Measurements from ENCODE around the gene OR2W1. TPM values are rescaled to one million over a fixed set of nuclear protein-coding genes. Genes with fewer than 3 reads are reported as not detected.
A peak's percentile ranks its signal among the peaks of the same experiment; 100 is the strongest.

The OR2W1 gene, protein sequence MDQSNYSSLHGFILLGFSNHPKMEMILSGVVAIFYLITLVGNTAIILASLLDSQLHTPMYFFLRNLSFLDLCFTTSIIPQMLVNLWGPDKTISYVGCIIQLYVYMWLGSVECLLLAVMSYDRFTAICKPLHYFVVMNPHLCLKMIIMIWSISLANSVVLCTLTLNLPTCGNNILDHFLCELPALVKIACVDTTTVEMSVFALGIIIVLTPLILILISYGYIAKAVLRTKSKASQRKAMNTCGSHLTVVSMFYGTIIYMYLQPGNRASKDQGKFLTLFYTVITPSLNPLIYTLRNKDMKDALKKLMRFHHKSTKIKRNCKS
- not detected for total RNA-seq

DNA sequence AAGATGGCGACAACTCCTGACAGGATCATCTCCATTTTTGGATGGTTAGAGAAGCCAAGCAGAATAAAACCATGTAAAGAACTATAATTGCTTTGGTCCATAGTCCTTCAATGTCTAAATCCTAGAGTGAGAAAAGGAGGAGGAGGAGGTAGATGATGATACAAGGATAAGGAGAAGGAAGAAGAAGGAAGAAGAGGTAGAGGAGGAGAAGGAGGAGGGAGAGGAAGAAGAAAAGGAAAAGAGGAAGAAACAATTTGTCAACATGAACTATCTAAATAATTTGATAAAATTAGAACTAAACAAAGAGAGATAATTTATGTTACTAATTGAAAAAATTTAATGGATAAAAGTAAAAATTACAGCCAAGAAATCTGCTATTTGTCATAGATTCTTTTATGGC, at the start of gene OR2W1:
Gene OR2W1 (minus strand): TSS at position 101 of the 400 bp plus-strand sequence. CDS start 0 bp downstream, at position 101.
- peaks cover 33 to 53% of the 10 kb centered on the region in 2 donors for H3K27me3 Mint-ChIP-seq
- no peaks in the 10 kb centered on the region for H3K9me3 Mint-ChIP-seq
- no peak within 1 kb of the TSS for H3K27ac Mint-ChIP-seq
- no peak for ATAC-seq
- no peaks in the 10 kb centered on the region for H3K36me3 Mint-ChIP-seq
- H3K4me3 Mint-ChIP-seq, result no peak within 1 kb of the TSS
- no peak for DNase-seq (ENCODE audit: low spot score)
- H3K4me1 Mint-ChIP-seq (ENCODE audit: low read depth in 2 of 2), result no peaks in the 10 kb centered on the region

DNA sequence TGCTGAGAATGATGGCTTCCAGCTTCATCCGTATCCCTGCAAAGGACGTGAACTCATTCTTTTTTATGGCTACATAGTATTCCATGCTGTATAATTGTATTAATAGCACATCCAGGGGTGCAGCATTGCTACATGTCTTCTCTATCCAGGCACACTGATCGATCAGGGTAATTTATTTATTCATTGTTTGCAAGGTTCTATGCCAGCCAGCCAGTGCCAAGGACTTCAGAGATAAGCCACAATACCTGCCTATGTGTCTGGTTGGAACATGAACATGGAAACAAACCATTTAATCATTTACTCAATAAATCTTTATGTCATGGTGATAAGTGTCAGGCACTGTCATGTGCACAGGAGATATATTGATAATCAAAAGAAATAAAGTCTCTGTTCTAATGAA, 48.0 kb upstream of the OR2W1 start:
- no peak for ATAC-seq
- no peaks in the 10 kb centered on the region for H3K36me3 Mint-ChIP-seq
- H3K27me3 Mint-ChIP-seq, result peaks cover 18 to 42% of the 10 kb centered on the region in 2 donors
- no peak overlapping the region for H3K4me3 Mint-ChIP-seq
- H3K4me1 Mint-ChIP-seq (ENCODE audit: low read depth in 2 of 2), result no peaks in the 10 kb centered on the region
- H3K27ac Mint-ChIP-seq, result no peak overlapping the region
- H3K9me3 Mint-ChIP-seq, result no peaks in the 10 kb centered on the region
- DNase-seq (ENCODE audit: low spot score), result no peak

DNA sequence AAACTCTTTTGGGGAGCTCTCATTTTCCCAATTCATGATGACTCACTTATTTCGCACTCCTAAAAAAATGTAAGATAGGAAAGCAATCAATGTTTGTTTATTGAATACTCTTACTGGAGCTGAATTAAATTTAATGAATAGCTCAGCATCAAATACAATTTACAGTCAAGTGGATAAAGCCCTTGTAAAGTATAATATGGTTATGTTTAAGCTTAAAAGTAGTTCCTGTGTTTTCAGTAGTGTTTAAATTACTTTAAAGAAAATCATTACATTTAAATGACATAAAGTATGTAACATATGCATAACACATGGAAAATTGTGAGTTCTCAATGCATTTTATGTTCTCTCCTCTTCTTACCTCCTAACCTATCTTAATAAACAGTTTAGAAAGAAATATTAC, 42.2 kb upstream of the OR2W1 start, which contains the start of gene OR2B3:
Gene OR2B3 (minus strand): TSS at position 101 of the 400 bp plus-strand sequence. CDS start 65 bp downstream, at position 36.
- Mint-ChIP-seq H3K4me3 (no peak within 1 kb of the TSS), H3K27ac (no peak within 1 kb of the TSS), H3K27me3 (peaks cover 18 to 36% of the 10 kb centered on the region in 2 donors), H3K4me1 (ENCODE audit: low read depth in 2 of 2) (no peaks in the 10 kb centered on the region), H3K36me3 (no peaks in the 10 kb centered on the region), H3K9me3 (no peaks in the 10 kb centered on the region)
- DNase-seq (ENCODE audit: low spot score), result no peak
- no peak for ATAC-seq

DNA sequence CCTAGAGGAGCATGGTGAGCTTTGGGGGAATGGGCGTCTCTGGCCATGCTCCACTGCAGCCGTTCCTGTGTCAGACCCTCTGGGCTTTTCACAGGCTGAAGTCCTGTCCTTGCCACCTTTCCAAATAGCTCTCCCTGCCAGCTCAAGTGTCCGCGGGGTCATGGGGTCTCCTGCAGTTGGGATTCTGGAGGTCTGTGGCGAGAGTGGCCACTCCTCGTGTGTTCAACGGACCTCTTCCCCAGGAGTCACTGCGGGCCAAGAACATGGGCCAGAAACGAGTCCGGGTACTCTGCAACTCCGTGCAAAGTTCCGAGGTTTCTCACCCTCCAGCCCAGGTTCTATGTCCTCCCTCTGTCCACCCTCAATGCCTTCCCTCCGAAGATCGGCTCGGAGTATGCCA, 37.5 kb upstream of the OR2W1 start:
- H3K4me3 Mint-ChIP-seq, result no peak overlapping the region
- H3K9me3 Mint-ChIP-seq, result no peaks in the 10 kb centered on the region
- ATAC-seq (no peak), DNase-seq (ENCODE audit: low spot score) (no peak)
- H3K36me3 Mint-ChIP-seq, result no peaks in the 10 kb centered on the region
- H3K27me3 Mint-ChIP-seq, result peaks cover 19 to 21% of the 10 kb centered on the region in 2 donors
- no peak overlapping the region for H3K27ac Mint-ChIP-seq
- H3K4me1 Mint-ChIP-seq (ENCODE audit: low read depth in 2 of 2), result no peaks in the 10 kb centered on the region

DNA sequence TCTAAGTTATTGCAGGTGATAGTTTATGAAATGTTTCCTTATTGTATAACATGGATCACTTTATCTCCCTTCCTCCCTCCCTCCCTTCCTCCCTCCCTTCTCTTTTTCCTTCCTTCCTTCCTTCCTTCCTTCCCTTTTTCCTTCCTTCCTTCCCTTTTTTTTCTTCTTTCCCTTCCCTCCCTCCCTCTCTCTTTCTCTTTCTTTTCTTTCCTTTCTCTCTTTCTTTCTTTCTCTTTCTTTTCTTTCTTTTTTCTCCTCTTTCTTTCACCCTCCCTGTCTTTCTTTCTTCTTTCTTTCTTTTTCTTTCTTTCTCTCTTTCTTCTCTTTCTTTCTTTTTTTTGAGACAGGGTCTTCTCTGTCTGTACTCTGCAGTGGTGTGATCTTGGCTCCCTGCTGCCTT, 36.3 kb upstream of the OR2W1 start:
- Mint-ChIP-seq H3K36me3 (no peaks in the 10 kb centered on the region), H3K4me3 (no peak overlapping the region), H3K27ac (no peak overlapping the region), H3K27me3 (peaks cover 13 to 16% of the 10 kb centered on the region in 2 donors), H3K9me3 (no peaks in the 10 kb centered on the region), H3K4me1 (ENCODE audit: low read depth in 2 of 2) (no peaks in the 10 kb centered on the region)
- ATAC-seq (no peak), DNase-seq (ENCODE audit: low spot score) (no peak)

DNA sequence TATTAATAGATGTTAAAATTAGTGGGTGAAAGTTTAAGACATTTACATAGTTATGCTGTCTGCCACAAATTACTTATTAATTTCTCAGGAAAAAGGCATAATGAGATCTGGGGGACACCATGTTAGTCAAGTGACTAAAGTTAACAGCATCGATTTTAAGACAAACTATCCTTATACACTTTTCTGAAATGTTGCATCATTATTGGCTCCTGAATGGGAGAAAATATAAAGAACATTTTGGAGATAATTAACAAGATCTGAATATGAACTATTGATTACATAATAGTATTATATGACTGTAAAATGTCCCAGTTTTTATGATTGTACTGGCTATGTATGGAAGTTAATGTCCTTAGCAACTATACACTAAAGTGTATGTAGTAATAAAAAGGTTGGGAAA, 34.2 kb upstream of the OR2W1 start:
- Mint-ChIP-seq H3K27ac (no peak overlapping the region), H3K36me3 (no peaks in the 10 kb centered on the region), H3K4me3 (no peak overlapping the region), H3K4me1 (ENCODE audit: low read depth in 2 of 2) (no peaks in the 10 kb centered on the region), H3K27me3 (peaks cover 11 to 17% of the 10 kb centered on the region in 2 donors), H3K9me3 (no peaks in the 10 kb centered on the region)
- ATAC-seq (no peak), DNase-seq (ENCODE audit: low spot score) (no peak)

DNA sequence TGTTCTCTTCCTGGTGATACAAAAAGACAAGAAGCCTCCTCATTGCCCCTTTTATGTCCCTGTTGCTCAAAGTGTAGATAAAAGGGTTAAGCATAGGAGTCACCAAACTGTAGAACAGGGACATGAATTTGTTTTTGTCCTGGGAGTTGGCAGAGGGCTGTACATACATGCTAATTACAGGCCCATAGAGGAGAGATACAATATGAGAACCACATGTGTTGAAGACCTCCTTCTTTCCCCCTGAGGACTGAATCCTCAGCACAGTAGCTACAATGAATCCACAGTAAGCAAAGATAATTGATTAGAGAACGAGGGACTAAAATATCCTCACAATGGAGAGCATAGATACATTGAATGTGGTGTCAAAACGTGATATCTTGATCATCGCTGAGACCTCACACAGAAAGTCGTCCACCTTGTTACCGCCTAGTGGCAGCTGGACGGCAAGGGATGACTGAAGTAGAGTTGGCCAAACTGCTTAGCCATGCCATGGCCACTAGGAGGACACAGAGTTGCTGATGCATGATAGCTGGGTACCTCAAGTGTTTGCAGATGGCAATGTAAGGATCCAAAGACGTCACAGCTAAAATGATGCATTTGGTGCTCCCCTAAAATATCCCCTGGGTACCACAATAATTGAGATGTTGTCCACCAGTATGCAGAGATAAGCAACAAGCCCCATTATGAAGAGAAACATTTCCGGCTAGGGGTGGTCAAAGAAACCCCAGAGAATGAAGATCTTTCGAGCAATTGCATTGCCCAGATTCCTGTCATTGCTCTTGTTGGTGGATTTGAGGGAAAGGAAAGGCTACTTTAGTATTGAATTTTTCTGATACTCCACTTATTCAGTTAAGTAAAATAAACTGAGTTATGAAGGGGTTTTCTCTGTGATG, 27.1 kb upstream of the OR2W1 start:
- Mint-ChIP-seq H3K4me1 (ENCODE audit: low read depth in 2 of 2) (no peaks in the 10 kb centered on the region), H3K36me3 (peaks cover 5% of the 10 kb centered on the region), H3K27me3 (peaks cover 24 to 58% of the 10 kb centered on the region in 2 donors), H3K9me3 (no peaks in the 10 kb centered on the region), H3K4me3 (no peak overlapping the region), H3K27ac (no peak overlapping the region)
- ATAC-seq (no peak), DNase-seq (ENCODE audit: low spot score) (no peak)

DNA sequence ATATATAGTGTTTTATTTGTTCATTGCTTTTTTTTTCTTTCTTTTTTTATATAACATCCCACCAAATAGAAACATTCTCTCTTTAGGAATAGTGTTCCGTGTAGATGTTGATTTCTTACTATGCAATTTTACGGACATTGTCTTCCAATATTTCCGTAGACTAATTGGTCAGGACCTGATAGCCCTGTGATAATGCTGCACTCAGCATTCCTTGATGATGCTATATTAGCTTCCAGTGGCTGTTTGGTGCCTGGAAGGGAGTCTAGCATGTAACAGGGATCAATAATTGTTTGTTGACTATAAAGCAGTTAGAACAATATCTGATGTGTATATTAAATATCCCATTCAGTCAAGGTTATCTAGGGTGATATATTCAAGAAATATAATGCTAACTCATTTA, 6.7 kb upstream of the OR2W1 start:
- Mint-ChIP-seq H3K4me3 (no peak overlapping the region), H3K36me3 (no peaks in the 10 kb centered on the region), H3K27ac (no peak overlapping the region), H3K4me1 (ENCODE audit: low read depth in 2 of 2) (no peaks in the 10 kb centered on the region), H3K27me3 (peaks cover 36 to 59% of the 10 kb centered on the region in 2 donors), H3K9me3 (no peaks in the 10 kb centered on the region)
- no peak for ATAC-seq
- DNase-seq (ENCODE audit: low spot score), result no peak

DNA sequence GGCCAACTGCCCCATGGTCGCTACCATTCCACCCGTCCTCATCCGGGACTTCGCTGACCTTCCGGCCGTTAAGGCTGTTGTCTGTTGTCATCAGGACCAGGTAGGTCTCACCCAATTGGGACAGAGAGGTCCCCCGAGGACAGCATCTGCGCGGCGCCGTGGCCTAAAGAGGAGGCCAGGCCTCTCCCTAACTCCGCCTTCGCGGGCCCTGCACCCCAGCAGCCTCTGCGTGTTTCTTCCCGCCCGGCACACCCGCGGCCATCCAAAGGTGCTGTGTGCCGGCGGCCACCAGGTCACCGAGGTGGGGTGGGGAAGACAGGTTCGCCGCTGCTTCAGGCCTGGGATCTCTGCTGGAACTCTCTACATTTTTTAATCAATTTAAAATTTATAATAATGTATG, 9.0 kb downstream of the OR2W1 start:
- no peaks in the 10 kb centered on the region for H3K4me1 Mint-ChIP-seq (ENCODE audit: low read depth in 2 of 2)
- peaks cover 24 to 40% of the 10 kb centered on the region in 2 donors for H3K27me3 Mint-ChIP-seq
- no peaks in the 10 kb centered on the region for H3K36me3 Mint-ChIP-seq
- no peaks in the 10 kb centered on the region for H3K9me3 Mint-ChIP-seq
- no peak for DNase-seq (ENCODE audit: low spot score)
- ATAC-seq, result no peak
- no peak overlapping the region for H3K27ac Mint-ChIP-seq
- H3K4me3 Mint-ChIP-seq, result no peak overlapping the region

DNA sequence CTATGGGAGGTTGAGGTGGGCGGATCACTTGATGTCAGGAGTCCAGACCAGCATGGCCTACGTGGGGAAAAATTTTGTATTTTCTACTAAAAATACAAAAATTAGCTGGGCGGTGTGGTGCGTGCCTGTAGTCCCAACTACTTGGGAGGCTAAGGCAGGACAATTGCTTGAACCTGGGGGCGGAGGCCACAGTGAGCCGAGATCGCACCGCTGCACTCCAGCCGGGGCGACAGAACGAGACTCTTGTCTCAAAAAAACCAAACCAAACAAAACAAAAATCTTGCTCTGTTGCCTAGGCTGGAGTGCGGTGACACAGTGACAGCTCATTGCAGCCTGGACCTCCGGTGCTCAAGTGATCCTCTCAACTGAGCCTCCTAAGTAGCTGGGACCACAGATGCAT, 16.2 kb downstream of the OR2W1 start:
- Mint-ChIP-seq H3K4me3 (no peak overlapping the region), H3K4me1 (ENCODE audit: low read depth in 2 of 2) (no peaks in the 10 kb centered on the region), H3K9me3 (no peaks in the 10 kb centered on the region), H3K36me3 (no peaks in the 10 kb centered on the region), H3K27me3 (peaks cover 32 to 44% of the 10 kb centered on the region in 2 donors), H3K27ac (no peak overlapping the region)
- ATAC-seq, result no peak
- DNase-seq (ENCODE audit: low spot score), result no peak

DNA sequence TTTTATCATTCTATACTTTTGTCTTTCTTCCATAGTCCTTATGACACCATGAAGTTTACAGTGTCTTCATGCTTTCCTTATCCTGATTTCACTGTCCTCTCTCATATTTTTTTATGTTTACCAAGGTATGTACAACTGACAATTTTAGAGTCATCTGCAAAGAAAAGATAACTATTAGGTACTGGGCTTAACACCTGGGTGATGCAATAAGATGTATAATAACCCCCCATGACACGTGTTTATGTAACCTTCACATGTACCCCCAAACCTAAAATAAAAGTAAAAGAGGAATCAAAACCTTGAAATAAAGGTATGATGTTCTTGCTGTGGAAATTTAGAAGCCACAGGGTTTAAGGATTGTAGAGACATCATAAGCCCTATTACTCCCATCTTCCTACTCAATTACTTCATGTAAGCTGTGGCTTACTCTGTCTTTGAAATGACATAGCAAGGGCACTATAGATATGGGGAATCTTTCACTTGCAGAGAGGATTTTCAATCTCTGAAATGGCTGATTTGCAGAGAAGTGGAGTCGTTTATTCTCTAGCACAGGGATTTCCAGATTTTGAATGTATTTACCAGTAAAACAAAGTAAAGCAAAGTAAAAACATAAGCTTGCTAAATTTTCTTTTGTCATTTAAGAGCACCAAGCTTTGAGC, 18.9 kb downstream of the OR2W1 start:
- ATAC-seq (no peak), DNase-seq (ENCODE audit: low spot score) (no peak)
- Mint-ChIP-seq H3K9me3 (no peaks in the 10 kb centered on the region), H3K4me1 (ENCODE audit: low read depth in 2 of 2) (no peaks in the 10 kb centered on the region), H3K36me3 (no peaks in the 10 kb centered on the region), H3K27ac (no peak overlapping the region), H3K4me3 (no peak overlapping the region), H3K27me3 (peaks cover 41 to 49% of the 10 kb centered on the region in 2 donors)

DNA sequence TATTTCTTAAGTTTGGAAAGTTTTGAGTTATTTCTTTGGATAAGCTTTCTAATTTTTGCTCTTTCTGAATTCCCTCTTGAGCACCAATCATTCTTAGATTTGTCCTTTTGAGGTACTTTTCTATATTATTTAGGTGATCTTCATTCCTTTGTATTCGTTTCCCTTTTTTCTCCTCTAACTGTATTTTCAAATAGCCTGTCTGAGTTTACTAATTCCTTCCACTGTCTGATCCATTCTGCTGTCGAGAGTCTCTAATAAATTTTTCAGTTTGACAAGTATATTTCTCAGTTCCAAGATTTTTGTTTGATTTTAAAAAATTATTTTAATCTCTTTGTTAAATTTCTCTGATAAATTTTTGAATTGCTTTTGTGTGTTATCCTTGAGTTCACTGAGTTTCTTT, 23.5 kb downstream of the OR2W1 start:
- Mint-ChIP-seq H3K4me1 (ENCODE audit: low read depth in 2 of 2) (peaks cover 7 to 9% of the 10 kb centered on the region in 2 donors), H3K9me3 (no peaks in the 10 kb centered on the region), H3K27ac (no peak overlapping the region), H3K27me3 (peaks cover 33 to 42% of the 10 kb centered on the region in 2 donors), H3K4me3 (no peak overlapping the region), H3K36me3 (no peaks in the 10 kb centered on the region)
- DNase-seq (ENCODE audit: low spot score), result no peak
- no peak for ATAC-seq

DNA sequence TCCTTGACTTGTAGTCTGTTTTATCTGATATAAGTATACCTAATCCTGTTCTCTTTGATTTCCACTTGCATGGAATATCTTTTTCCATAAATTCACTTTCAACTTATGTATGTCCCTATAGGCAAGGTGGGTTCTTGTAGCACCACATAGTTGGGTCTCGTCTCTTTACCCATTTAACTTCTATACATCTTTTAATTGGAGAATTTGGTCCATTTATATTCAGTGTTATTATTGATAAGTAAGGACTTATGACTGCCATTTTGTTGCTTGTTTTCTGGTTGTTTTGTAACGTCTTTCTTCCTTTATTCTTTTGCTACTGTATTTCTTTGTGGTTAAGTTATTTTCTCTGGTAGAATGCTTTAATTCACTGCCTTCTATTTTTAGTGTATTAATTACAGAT, 25.3 kb downstream of the OR2W1 start:
- peaks cover 27 to 31% of the 10 kb centered on the region in 2 donors for H3K27me3 Mint-ChIP-seq
- no peaks in the 10 kb centered on the region for H3K9me3 Mint-ChIP-seq
- no peaks in the 10 kb centered on the region for H3K36me3 Mint-ChIP-seq
- ATAC-seq, result no peak
- no peak overlapping the region for H3K27ac Mint-ChIP-seq
- no peak overlapping the region for H3K4me3 Mint-ChIP-seq
- H3K4me1 Mint-ChIP-seq (ENCODE audit: low read depth in 2 of 2), result peaks cover 14 to 20% of the 10 kb centered on the region in 2 donors
- no peak for DNase-seq (ENCODE audit: low spot score)

DNA sequence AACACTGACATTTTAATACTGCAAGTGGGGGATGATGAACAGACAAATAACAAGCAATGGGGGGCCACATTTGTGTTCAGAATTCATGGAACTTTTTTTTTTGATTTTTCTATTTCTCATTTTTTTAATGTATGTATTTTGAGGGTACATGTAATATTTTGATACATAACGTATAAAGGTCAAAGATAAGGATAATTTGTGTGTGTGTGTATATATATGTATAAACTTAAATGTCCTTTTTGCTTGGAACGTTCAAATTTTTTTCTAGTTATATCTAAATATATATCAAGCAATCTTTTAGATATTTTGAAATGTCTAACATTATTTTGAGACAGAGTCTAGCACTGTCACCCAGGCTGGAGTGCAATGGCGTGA, 27.6 kb downstream of the OR2W1 start:
- Mint-ChIP-seq H3K4me1 (ENCODE audit: low read depth in 2 of 2) (peaks cover 14 to 20% of the 10 kb centered on the region in 2 donors), H3K36me3 (no peaks in the 10 kb centered on the region), H3K4me3 (peak overlapping the region; percentile 92), H3K9me3 (no peaks in the 10 kb centered on the region), H3K27ac (no peak overlapping the region), H3K27me3 (peaks cover 21 to 29% of the 10 kb centered on the region in 2 donors)
- no peak for DNase-seq (ENCODE audit: low spot score)
- ATAC-seq, result no peak
